A673 (cell line): Measurements from ENCODE around the gene SMOC2. TPM values are rescaled to one million over a fixed set of nuclear protein-coding genes. Genes with fewer than 3 reads are reported as not detected.

Source experiments
- BruUV-seq: library from RNA; stranded (reverse); fragments of 400-500 nt; replicated peaks from 2 replicates; lab custom pipeline; 2021; lab: Mats Ljungman, UMichigan
- CTCF ChIA-PET: fragments of 300-600 bp; sonication (Branson Sonifier 250); formaldehyde crosslinking; loops from one replicate; lab custom pipeline; 2022; ENCODE audit warnings: antibody characterized with exemption; lab: Charles Lee
- POLR2A ChIA-PET: fragments of 300-600 bp; sonication (Branson Sonifier 250); formaldehyde crosslinking; loops from one replicate; lab custom pipeline; 2022; ENCODE audit warnings: antibody characterized with exemption; ENCODE audit not compliant: low non-redundant PET; lab: Charles Lee
- DNase-seq: peaks from one replicate; pipeline ENCODE4 v3.0.0-alpha.2; 2015; ENCODE audit warnings: low spot score
- H3K27ac ChIP-seq: fragments of 200-600 bp; sonication (generic); 2 replicates; pipeline ENCODE4 v1.5.1; 2016; ENCODE audit warnings: mixed run types, low read depth, mild to moderate bottlenecking, mixed read lengths, antibody characterized with exemption, low read length; ENCODE audit not compliant: poor library complexity, severe bottlenecking
- H3K27me3 ChIP-seq: fragments of 200-600 bp; sonication (generic); replicated peaks from 2 replicates; pipeline ENCODE4 v1.6.1; 2017; ENCODE audit warnings: mixed run types, low read depth, mild to moderate bottlenecking, mixed read lengths, antibody characterized with exemption, low read length; ENCODE audit not compliant: insufficient read depth, poor library complexity
- H3K36me3 ChIP-seq: fragments of 200-600 bp; sonication (generic); 2 replicates; pipeline ENCODE4 v1.6.1; 2016; ENCODE audit warnings: mixed run types, mild to moderate bottlenecking, mixed read lengths, antibody characterized with exemption, low read length; ENCODE audit not compliant: insufficient read depth, poor library complexity, severe bottlenecking
- H3K4me1 ChIP-seq: fragments of 200-600 bp; sonication (generic); 2 replicates; pipeline ENCODE4 v1.6.1; 2017; ENCODE audit warnings: mixed run types, mild to moderate bottlenecking, mixed read lengths, antibody characterized with exemption, low read length; ENCODE audit not compliant: insufficient read depth, poor library complexity, severe bottlenecking
- H3K4me3 ChIP-seq: fragments of 200-600 bp; sonication (generic); 2 replicates; pipeline ENCODE4 v1.5.1; 2016; ENCODE audit warnings: low read depth, mixed run types, mild to moderate bottlenecking, mixed read lengths, low read length; ENCODE audit not compliant: poor library complexity, severe bottlenecking
- H3K9me3 ChIP-seq: fragments of 200-600 bp; sonication (generic); 2 replicates; pipeline ENCODE4 v1.6.1; 2016; ENCODE audit warnings: mixed run types, low read depth, mild to moderate bottlenecking, mixed read lengths, antibody characterized with exemption, low read length; ENCODE audit not compliant: poor library complexity, severe bottlenecking
- EZH2 ChIP-seq: fragments of 200-600 bp; sonication (generic); IDR thresholded peaks from 2 replicates; pipeline ENCODE4 v1.6.1; 2017; ENCODE audit warnings: borderline replicate concordance, low read depth, mild to moderate bottlenecking, mixed read lengths, antibody characterized with exemption, low read length; ENCODE audit not compliant: poor library complexity, severe bottlenecking
- intact Hi-C: fragments of 100-400 bp; cut with micrococcal nuclease; formaldehyde crosslinking; loops from one replicate; pipeline ENCODE4 v1.10.0; 2022; ENCODE audit not compliant: unreplicated experiment
- total RNA-seq: library from RNA; stranded (reverse); gene quantifications from 2 replicates; pipeline ENCODE4 v1.2.3, GENCODE V29; 2021
- TF ChIP-seq, protein P1 (sequence below): fragments of 300-800, 200-600 bp; sonication (generic); conservative IDR thresholded peaks from 2 replicates; pipeline ENCODE4 v1.5.1; 2017; ENCODE audit warnings: low read depth, mild to moderate bottlenecking, antibody characterized with exemption, low read length, moderate library complexity, mixed read lengths

The SMOC2 gene
- total RNA-seq, 1 experiment from 2014 or later = 1.8 TPM

DNA sequence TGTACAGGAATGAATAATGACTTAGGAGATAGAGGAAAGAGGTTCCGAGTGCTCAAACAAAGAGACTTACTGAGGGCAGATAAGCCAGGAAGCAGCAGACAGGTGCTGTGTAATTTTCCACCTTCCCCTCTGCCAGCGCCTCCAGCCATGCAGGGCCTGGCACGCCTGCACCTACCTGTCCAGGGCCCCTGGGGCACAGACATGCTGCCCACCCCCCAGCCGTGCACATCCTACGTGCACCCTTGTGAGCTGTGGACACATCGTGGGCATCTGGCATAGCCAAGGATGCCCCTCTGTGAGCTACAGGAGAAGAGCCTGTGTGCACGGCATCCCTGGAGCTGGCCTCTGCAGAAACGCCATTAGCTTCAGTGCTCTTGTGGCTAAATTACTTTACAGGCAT, 7.1 kb upstream of the SMOC2 start:
- no peak overlapping the region for H3K27ac ChIP-seq
- no peak for TF ChIP-seq EZH2
- TF ChIP-seq, protein P1, sequence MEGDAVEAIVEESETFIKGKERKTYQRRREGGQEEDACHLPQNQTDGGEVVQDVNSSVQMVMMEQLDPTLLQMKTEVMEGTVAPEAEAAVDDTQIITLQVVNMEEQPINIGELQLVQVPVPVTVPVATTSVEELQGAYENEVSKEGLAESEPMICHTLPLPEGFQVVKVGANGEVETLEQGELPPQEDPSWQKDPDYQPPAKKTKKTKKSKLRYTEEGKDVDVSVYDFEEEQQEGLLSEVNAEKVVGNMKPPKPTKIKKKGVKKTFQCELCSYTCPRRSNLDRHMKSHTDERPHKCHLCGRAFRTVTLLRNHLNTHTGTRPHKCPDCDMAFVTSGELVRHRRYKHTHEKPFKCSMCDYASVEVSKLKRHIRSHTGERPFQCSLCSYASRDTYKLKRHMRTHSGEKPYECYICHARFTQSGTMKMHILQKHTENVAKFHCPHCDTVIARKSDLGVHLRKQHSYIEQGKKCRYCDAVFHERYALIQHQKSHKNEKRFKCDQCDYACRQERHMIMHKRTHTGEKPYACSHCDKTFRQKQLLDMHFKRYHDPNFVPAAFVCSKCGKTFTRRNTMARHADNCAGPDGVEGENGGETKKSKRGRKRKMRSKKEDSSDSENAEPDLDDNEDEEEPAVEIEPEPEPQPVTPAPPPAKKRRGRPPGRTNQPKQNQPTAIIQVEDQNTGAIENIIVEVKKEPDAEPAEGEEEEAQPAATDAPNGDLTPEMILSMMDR = no peak
- DNase-seq = no peak
- no peaks in the 10 kb centered on the region for H3K36me3 ChIP-seq
- no TSS peak for BruUV-seq
- ChIA-PET POLR2A (no interaction called here), CTCF (no interaction called here)
- no peak overlapping the region for H3K4me3 ChIP-seq
- H3K4me1 ChIP-seq = no peaks in the 10 kb centered on the region
- H3K9me3 ChIP-seq = no peaks in the 10 kb centered on the region
- intact Hi-C loops = no loop called here
- peaks cover 16% of the 10 kb centered on the region for H3K27me3 ChIP-seq

DNA sequence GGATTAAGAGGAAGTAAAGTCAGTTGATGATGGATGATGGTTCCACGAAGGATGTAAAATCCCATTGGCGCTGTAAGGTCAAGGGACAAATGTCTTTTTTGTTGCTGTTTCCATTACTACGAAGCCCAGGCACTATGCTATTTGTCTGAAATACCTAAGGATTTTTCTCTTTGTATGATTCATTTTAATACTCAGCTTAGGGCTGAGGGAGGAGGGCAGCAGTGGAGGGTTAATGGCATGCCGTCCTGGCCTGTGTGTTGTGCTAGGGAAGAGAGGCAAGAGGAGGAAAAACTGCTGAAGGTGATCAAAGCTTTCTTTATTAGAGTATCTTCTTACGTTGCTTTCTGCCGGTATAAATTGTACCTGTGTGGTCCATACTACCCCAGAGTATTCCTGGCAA, 6.5 kb upstream of the SMOC2 start:
- DNase-seq = no peak
- TF ChIP-seq EZH2 = no peak
- TF ChIP-seq, protein P1 = no peak
- intact Hi-C loops = no loop called here
- H3K36me3 ChIP-seq = no peaks in the 10 kb centered on the region
- ChIA-PET POLR2A (no interaction called here), CTCF (no interaction called here)
- no peak overlapping the region for H3K4me3 ChIP-seq
- no peak overlapping the region for H3K27ac ChIP-seq
- H3K4me1 ChIP-seq = no peaks in the 10 kb centered on the region
- no peaks in the 10 kb centered on the region for H3K9me3 ChIP-seq
- H3K27me3 ChIP-seq = peaks cover 23% of the 10 kb centered on the region
- no TSS peak for BruUV-seq

DNA sequence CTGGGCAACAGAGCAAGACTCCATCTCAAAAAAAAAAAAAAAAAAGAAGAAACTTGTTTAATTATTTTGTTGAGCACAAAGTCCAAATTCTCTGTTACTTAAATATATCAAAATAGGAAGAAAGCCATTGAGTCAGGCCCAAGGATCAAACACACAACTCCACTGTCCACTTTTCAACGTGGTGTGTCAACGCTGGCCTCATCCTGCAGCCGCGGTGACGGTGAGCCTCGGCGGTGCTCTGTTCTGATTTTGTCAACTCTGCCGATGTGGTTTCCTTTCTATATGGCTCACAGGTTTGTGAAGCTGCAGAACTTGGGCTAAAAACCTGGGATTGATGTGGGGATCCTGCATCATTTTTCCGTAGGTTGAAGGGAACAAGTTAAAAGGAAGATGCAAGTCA, 3.2 kb upstream of the SMOC2 start:
- intact Hi-C loops = no loop called here
- Histone ChIP-seq H3K4me1 (peaks cover 7% of the 10 kb centered on the region), H3K9me3 (no peaks in the 10 kb centered on the region), H3K36me3 (no peaks in the 10 kb centered on the region), H3K27ac (no peak overlapping the region), H3K27me3 (peaks cover 48% of the 10 kb centered on the region), H3K4me3 (no peak overlapping the region)
- no TSS peak for BruUV-seq
- ChIA-PET CTCF (no interaction called here), POLR2A (no interaction called here)
- TF ChIP-seq, protein P1 = no peak
- no peak for TF ChIP-seq EZH2
- DNase-seq = no peak
